Adrenal gland (tissue), 12 donors: ENCODE measurements around the gene ZHX3. TPM values are rescaled to one million over a fixed set of nuclear protein-coding genes. Genes with fewer than 3 reads are reported as not detected.

ENCODE experiments used
- DNase-seq, 7 donors: peaks; one replicate each; pipeline ENCODE4 v3.0.0-alpha.2; 2019 to 2020
- H3K27ac ChIP-seq, 5 donors: fragments of 200-600 bp; sonication (generic) in 4 of 5; 1 replicate in 3 of 5; 2 replicates in 2 of 5; pipeline versions ENCODE4 v1.5.1 to v1.8.0; 2016 to 2020; ENCODE audit warnings: mild to moderate bottlenecking in 1 of 5
- H3K27me3 ChIP-seq: fragments of 200-600 bp; 2 replicates; pipeline ENCODE4 v1.8.0; 2021
- H3K36me3 ChIP-seq, 2 donors: fragments of 200-600 bp; replicated peaks in 1 of 2; 1 replicate in 1 of 2; 2 replicates in 1 of 2; pipeline versions ENCODE4 v1.5.1 to v1.8.0; 2018 to 2022
- H3K4me1 ChIP-seq, 2 donors: fragments of 200-600 bp; replicated peaks in 1 of 2; 1 replicate in 1 of 2; 2 replicates in 1 of 2; pipeline versions ENCODE4 v1.5.1 to v1.8.0; 2018 to 2021
- H3K4me3 ChIP-seq, 4 donors: fragments of 200-600 bp; sonication (generic) in 3 of 4; one replicate each; pipeline ENCODE4 v1.5.1; 2016 to 2018
- H3K9me3 ChIP-seq, 3 donors: fragments of 200-600 bp; sonication (generic) in 1 of 3; replicated peaks in 1 of 3; 1 replicate in 2 of 3; 2 replicates in 1 of 3; pipeline versions ENCODE4 v1.5.1 to v1.8.0; 2016 to 2021
- CTCF ChIP-seq, 6 experiments: fragments of 450-650 bp in 4 of 6; fragments of 200-600 bp in 2 of 6; sonication (generic) in 1 of 6; IDR thresholded peaks; 1 replicate in 5 of 6; 2 replicates in 1 of 6; pipeline versions ENCODE4 v1.5.1 to v1.8.0; 2016 to 2021; ENCODE audit warnings: antibody characterized with exemption in 6 of 6, mild to moderate bottlenecking in 2 of 6, moderate library complexity in 1 of 6
- POLR2A ChIP-seq, 2 donors: fragments of 450-650 bp; IDR thresholded peaks; one replicate each; pipeline ENCODE4 v1.6.1; 2017; ENCODE audit warnings: antibody characterized with exemption in 2 of 2, mild to moderate bottlenecking in 2 of 2, moderate library complexity in 1 of 2
- WGBS, 4 donors: extraction: QIAGEN DNeasy Blood & Tissue Kit in 2 of 4; methylation state at CpG; one replicate each; pipeline versions ENCODE4 v1.1.5 to v1.1.7; 2013 to 2017; 5-methylcytosine and 5-hydroxymethylcytosine counted together
- intact Hi-C, 2 donors: fragments of 100-400 bp; cut with DNase I; formaldehyde crosslinking; loops; one replicate each; pipeline versions ENCODE4 v1.14.1 to v1.15.0; 2022 to 2023
- polyA plus RNA-seq, 3 donors: library from polyadenylated mRNA; stranded (reverse); fragments of 200-250 nt in 2 of 3; fragments of 350-450 nt in 1 of 3; fragmentation: Illumina TruSeq in 1 of 3; extraction: RNeasy Lipid Tissue Mini Kit (QIAGEN cat#74804) in 1 of 3; gene quantifications; one replicate each; pipeline ENCODE4 v1.2.3, GENCODE V29; 2013 to 2014
- total RNA-seq, 9 donors: library from RNA; depleted of rRNA in 4 of 9; stranded (reverse); fragments of >200 nt in 4 of 9; fragments of 120-200 nt in 1 of 9; fragmentation: NEBNext Ultra II Directional in 1 of 9; extraction: Animal tissue kit (Norgen Biotek cat#: 25700) in 1 of 9; gene quantifications; one replicate each; pipeline versions ENCODE4 v1.1.0 to v1.2.4, GENCODE V29; 2013 to 2023
- donor health status: healthy with polysubstance abuse.
- donor health status: Bipolar disorder and iron deficiency.
- donor health status: DM: yes; HTN: yes; CAD: no.
- donor health status: DM: no; HTN: no; CAD: no.
- donor health status: DM: no; HTN: no; CAD: no.
- donor health status: DM: yes; HTN: yes; CAD: no.

The ZHX3 gene
- total and polyA plus RNA-seq, 12 donors, result 20.7 to 91.1 (median 51.2) TPM

GRCh38 chr20:41138475-41139226 lies 178.9 kb downstream of the ZHX3 start:
- H3K9me3 ChIP-seq, result no peaks in the 10 kb centered on the region
- H3K4me3 ChIP-seq, result peak overlapping the region in 2 of 4 donors; percentile 80 to 94
- WGBS, 4 donors, result 26 to 37% (median 30%) methylated on average over 11 to 12 of the region's 12 CpGs
- H3K27ac ChIP-seq, result peak overlapping the region in 4 of 5 donors; percentile 91 to 97 (median 94)
- DNase-seq, result peak in 2 of 7 donors; percentile 29 to 45
- no peaks in the 10 kb centered on the region for H3K27me3 ChIP-seq
- H3K36me3 ChIP-seq, result no peaks in the 10 kb centered on the region
- H3K4me1 ChIP-seq, result peaks cover 0 to 59% of the 10 kb centered on the region in 2 donors
- TF ChIP-seq CTCF (IDR thresholded peaks at IDR 0.05) (no peak), POLR2A (IDR thresholded peaks at IDR 0.05) (no peak)
- intact Hi-C loops, result no loop called here

- Histone ChIP-seq H3K9me3 (no peaks in the 10 kb centered on the region), H3K4me1 (peaks cover 0 to 54% of the 10 kb centered on the region in 2 donors), H3K27ac (peak overlapping the region in 4 of 5 donors; percentile 91 to 97 (median 94)), H3K4me3 (peak overlapping the region; percentile 5 to 94 (median 44)), H3K36me3 (no peaks in the 10 kb centered on the region), H3K27me3 (no peaks in the 10 kb centered on the region)
- DNase-seq, result peak; percentile 69 to 84 (median 77)
- intact Hi-C loops, result no loop called here
- no peak for TF ChIP-seq CTCF (IDR thresholded peaks at IDR 0.05)
- TF ChIP-seq POLR2A (IDR thresholded peaks at IDR 0.05), result no peak
- 1 to 5% (median 3%) methylated on average over 4 to 66 of the region's 66 CpGs for WGBS, 4 donors
Measured at GRCh38 chr20:41137614-41138474, 179.7 kb downstream of the ZHX3 start.

GRCh38 chr20:41136680-41137613 lies 180.6 kb downstream of the ZHX3 start, which contains the start of gene PLCG1:
PLCG1 (plus strand) TSS chr20:41137543; CDS start chr20:41137642, 99 bp downstream.
- WGBS, 4 donors, result 0% methylated on average over 4 to 120 of the region's 121 CpGs; no CpG with 5 or more reads in 1 of the 4 donors
- peak; percentile 84 to 93 (median 91) for DNase-seq

More at GRCh38 chr20:41136680-41137613, 180.6 kb downstream of the ZHX3 start, which contains the start of gene PLCG1:
- Histone ChIP-seq H3K36me3 (no peaks in the 10 kb centered on the region), H3K4me1 (peaks cover 0 to 45% of the 10 kb centered on the region in 2 donors), H3K27ac (peak within 1 kb of the TSS in 4 of 5 donors; percentile 91 to 97 (median 94)), H3K27me3 (no peaks in the 10 kb centered on the region), H3K4me3 (peak within 1 kb of the TSS; percentile 26 to 94 (median 76)), H3K9me3 (no peaks in the 10 kb centered on the region)
- TF ChIP-seq CTCF (IDR thresholded peaks at IDR 0.05) (peak in 2 of 6 experiments; percentile 1 to 15), POLR2A (IDR thresholded peaks at IDR 0.05) (peak; percentile 59 to 62)
- intact Hi-C loops, result no loop called here
